NCI-H2171 treated with DMSO at 0.1 percent for 48 hours (cell line): ENCODE results near the gene PCK2.
A peak's percentile ranks its signal among the peaks of the same experiment; 100 is the strongest.

ENCODE experiments used
- DNase-seq: peaks from one replicate; lab custom pipeline; 2025; lab: John Stamatoyannopoulos, UW

Gene PCK2

DNA sequence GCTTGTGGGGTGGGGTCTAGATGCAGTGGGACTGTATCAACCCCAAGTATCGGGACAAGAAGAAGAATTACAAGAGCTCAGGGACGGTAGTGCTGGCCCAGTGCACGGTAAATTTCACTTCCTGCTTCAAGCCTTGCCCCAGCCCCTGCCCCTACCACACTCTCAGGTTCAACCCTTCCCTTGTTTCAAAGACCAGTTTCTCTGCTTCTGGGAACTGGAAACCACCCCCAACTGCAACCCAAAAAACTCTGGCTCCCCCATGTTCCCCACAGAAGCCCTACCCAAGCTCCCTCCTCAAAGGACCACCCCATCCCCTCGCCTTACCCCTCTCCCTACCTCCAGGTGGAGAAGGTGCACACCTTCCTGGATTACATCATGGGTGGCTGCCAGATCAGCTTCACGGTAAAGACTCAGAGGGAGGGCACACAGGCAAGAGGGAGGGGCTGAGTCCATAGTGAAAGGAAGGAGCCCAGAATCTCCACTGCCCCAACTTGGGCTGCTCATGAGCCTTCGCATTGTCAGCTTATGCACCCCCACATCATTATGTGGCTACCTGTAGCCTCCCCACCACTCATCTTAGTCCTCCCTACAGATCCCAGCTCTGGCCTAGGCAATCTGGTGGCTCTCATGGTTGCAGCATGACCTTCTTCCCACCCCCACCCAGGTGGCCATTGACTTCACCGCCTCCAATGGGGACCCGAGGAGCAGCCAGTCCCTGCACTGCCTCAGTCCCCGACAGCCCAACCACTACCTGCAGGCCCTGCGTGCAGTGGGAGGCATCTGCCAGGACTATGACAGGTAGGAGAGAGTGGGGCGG is 18.4 kb upstream of the PCK2 start:
- DNase-seq, result no peak

DNA sequence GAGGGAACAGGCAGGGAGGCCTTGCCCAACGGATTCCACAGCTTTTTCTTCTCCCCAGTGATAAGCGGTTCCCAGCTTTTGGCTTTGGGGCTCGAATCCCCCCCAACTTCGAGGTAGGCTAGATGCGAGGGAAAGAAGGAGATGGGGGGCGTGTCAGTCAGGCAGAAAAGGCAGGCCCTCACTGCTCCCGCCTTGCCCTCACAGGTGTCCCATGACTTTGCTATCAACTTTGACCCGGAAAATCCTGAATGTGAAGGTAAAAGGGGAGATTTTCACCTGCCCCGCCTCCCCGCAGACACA is 17.9 kb upstream of the PCK2 start:
- DNase-seq, result no peak

DNA sequence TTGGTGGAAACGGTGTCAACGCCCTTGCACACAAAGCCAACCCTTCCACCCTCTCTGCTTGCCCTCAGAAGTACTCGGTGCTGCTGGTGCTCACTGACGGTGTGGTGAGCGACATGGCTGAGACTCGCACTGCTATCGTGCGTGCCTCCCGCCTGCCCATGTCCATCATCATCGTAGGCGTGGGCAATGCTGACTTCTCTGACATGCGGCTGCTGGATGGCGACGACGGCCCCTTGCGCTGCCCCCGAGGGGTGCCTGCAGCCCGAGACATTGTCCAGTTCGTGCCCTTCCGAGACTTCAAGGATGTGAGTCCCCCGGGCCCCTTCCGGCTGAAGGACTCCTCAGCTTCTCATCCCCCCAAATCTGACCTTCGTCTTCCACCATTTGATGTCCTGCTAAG is 17.0 kb upstream of the PCK2 start:
- DNase-seq, result no peak

DNA sequence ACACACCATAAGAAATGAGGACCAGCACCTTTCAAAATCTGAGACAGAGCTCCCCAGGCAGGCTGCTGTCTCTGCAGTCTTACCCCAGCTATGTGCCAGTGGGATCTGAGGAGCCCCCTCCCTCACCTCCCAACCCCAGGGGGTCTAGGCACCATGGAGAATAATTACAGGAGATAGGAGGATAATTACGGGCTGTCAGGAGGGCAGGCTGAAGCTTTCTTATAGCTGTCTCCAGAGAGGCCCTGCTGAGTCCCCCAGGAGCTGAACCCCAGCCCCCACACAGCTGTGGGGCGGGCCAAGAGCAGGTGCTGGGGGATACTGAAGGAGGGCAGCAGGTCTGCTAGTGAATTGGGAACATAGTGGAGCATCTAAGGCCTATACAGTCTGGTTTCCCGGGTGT is 16.0 kb upstream of the PCK2 start:
- DNase-seq, result peak; percentile 30

DNA sequence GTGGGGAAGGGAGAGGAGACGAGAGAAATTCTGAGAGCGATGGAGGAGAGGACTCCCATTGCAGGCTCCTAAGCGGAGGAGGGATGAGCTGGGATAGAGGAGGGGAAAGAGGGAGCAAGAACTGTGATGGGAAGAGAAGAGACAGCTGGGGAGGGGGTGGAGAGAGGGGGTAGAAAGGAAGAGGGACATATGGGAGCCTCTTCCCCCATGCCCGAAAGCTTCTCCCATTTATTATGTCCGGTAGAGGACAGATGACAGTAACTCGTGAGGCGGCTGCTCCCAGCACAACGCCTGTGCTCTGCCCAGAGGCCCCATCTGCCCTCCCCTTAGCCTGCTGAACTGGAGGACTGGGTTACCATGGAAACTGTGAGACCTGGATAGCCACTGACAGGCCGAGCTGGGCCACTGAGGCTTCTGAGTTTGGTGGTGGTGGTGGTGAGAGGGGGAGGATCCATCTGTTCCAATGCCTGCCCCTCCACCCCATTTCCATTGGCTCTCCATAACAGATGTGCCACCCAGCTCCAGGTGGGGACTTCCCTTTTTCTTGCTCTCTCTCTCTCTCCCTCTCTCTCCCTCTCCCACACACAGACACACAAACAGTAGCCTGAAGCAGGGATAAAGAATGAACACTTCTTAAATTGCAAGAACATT is 14.5 kb upstream of the PCK2 start:
- peak; percentile 90 for DNase-seq

DNA sequence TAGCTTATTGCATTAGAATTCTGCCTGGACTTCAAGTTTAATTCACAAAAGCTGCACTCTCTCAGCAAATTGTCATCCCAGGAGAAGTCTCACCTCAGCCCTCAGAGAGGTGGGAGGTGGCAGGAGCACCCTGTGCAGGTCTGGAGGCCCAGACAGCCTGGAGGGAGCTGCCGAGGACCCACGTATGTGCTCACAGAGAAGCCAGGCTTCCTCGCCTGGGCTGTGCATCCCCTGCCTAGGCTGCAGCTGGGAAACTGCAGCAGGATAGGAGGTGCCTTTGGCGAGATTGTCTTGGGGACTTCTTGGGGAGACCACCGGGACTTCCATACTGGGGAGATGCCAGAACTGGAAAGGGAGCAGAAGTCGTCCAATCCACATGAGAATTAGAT is 14.0 kb upstream of the PCK2 start:
- peak; percentile 45 for DNase-seq

DNA sequence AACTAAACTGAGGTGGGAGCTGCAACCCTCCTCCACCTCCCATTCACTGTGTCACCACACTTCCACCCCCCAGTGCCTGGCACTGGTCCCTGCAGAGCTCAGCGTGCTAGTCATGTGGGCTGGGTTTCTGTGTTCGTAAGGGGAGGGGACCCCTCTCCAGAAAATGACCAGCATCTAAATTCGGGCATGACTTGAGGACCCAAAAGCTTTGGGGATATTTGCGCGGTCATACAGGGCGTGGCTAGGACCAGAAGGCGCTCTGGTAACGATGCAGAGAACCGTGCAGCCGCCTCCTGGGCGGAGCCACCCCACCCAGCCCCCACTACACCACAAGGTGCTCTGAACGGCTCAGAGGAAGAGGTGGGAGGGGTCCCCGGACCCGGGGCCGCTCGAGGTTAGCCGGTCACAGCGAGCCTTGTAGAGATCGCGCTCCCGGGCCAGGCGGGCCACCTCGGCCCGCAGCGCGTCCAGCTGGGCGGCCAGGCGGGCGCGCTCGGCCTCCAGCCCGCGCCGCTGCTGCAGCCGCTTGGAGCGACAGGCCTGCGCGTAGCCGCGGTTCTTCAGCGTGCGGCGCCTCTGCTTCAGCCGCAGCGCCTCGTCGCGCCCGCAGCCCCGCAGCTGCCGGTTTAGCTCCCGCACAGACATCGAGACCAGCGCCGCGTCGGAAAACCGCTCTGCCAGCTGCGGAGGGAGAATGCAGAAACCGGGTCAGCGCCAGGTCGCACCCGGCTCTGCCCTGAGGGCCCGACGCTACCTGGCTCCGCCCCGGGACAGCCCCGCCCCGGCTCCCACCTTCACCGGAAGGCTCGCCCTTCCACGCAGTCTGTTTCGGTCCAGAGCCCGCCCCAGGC is 13.0 kb upstream of the PCK2 start:
- DNase-seq, result peak; percentile 79

DNA sequence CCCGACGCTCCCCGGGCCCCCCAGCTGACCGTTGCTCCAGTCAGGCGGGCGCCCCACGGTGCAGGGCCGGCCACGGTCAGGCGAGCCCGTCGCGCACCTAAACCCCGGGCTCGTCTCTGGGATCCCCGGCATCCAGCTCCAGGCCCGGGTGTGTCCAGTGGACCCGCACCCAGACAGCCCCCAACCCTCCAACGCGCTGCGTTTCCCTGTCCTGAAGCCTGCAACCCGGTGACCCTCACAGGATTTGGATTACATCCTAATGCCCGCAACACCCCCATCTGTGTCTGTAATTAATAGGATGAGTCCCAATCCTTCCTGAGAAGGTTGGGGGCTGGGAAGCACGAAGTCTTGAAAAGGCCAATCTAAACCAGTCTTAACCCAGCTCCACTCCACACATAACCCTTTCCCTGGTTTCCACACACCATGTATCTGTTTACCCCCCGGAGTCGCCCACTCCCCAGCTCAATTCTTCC is 12.3 kb upstream of the PCK2 start:
- no peak for DNase-seq

DNA sequence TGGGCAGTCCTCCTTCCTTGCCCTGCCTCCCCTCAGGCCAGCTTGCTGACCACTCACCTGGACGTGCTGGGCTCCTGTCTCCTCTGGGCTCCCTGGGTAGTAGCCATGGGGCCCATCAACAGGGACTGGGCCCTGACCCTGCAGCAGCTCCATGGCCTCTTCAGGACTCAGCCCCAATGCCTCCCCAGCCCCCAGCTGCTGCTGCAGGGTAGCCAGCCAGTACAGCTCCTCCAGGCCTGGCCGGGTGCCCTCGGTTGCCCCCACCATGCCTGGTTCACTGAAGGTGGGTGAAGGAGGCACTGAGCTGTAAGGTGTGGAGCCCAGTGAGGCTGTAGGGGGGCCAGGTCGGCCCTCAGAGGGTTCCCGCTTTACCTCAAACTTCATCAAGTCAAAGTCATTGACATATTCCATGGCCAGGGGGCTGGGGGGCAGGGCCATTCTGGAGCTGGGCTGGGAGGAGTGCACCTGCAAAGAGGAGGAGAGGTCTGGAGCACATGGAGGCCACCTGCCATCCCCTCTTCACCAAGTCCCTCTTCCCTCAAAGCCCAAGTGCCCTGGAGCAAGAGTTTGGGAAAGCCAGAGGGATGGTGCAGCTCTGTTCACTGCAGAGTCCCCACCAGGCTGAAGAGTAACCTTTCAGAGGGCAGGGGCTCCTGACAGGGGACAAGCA is 11.6 kb upstream of the PCK2 start:
- no peak for DNase-seq

DNA sequence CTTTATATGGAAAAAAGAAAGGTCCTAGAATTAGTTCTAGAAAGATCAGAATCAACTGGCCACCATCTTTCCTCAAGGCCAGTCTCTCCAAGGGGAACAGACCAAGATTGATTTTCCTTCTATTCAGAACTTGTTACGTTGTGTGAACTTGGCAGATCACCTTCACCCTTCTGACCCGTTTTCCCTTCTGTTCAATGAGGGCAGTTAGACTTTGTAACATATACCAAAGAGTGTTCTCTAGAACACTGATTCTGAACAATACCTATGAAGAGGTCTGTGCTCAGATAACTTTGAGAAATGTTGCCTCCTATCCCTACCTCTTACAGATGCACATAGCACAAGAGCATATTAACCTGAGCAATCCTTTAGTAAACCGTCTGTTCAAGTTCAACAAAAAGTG is 10.6 kb upstream of the PCK2 start:
- no peak for DNase-seq

DNA sequence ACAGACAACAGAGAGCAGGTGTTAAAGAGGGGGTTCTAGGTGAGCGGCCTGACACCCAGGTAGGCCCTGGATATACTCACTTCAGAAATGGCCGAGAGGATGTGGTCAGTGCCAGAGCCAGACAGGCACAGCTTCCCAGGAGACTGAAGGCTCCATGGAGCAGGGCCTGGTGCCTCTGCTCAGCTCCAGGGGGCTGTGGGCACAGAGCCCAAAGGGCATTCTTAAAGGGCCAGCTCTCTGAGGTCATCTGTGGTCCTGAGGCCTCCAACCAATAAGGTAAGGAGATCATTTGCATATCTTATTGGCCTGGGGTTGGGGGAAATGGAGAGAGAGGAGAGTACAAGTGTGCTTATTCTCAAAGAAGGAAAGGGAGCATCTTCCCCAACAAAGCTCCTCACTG is 9.7 kb upstream of the PCK2 start:
- no peak for DNase-seq

DNA sequence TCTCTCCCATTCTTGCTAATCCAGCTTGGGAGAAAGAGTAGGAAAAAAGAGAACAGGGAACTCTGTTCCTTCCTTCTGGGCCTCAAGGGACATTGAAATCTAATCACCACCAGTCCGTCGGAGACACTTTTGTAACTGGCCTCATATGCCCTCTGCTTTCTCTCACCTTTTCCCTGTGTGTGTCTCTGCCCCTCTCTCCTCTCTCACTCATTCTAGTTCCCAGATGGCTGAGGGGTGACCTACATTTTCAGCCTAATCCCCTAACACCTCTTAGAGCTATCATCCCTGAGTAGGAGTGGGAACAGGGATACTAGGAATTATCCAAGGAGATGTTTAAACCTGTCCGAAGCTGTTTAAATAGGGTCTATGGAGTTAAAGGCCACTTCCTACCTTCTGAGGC is 8.9 kb upstream of the PCK2 start:
- DNase-seq, result no peak

DNA sequence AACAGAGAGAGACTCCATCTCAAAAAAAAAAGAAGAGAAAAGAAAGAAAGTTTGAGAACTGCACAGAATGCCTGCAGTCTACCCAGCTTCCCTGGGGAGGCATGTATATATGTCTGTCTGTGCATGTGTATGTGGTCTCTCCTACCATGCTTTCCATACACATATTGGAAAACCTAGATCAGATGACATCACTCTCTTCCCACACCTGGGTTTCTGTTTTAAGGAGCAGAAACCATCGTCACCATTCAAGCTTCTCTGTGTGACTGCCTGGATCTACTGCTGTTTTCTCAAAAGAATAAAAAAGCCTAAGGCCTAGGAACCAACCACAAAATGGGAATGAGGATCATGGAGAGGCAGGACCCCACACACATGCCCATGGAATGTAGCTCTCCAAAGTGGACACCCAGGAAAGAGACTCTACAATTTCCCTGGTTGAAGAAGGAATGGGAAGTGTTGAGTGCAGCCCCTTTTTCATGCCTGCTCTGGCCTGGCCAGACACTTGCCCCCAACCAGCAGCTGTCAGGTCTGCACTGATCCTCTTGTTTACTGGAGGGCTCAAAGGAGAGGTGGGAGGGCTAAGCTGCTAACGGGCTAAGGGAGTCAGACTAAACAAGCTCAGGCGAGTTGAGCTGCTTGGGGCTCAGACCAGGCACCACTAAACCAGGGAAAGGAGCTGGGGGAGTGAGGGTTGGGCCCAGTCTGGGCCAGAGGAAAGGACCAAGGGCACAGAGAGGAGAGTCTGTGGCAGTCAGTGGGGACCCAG is 7.7 kb upstream of the PCK2 start:
- no peak for DNase-seq

DNA sequence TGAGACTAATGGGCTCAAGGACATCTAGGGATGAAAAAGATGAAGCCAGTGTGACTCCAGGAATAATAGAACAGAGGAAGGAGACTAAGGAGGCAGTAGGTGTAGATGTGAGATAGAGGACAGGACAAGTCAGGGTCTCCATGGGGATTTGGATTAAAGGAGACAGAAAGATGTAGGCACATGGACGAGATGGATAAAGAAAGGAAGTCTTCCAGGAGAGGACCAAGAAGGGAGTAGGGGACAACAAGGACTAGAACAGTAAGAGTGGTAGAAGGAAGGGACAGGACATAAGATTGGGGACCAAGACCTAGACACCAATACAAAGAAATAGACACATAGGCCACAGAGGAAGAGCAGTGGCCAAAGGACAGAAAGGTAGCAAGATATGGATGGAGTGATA is 7.1 kb upstream of the PCK2 start:
- no peak for DNase-seq

DNA sequence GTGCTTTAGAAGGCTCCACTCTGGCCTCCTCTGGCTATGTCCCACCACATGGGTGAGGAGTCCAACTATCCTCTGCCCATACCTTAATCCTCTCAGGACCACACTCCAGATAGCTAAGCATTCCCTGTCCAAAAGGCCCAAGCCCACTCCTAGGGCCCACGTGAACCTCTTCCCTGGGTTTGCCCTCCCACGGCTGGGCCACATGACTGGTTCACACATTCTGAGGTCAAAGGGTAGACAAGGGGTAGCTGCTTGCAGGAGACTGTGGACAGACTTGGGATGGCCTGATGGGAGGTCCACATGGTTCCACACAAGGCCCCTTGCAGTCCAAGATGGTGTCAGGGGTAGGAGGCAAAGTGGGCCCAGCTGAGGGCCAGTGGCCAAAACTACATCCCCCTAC is 6.0 kb upstream of the PCK2 start:
- no peak for DNase-seq

DNA sequence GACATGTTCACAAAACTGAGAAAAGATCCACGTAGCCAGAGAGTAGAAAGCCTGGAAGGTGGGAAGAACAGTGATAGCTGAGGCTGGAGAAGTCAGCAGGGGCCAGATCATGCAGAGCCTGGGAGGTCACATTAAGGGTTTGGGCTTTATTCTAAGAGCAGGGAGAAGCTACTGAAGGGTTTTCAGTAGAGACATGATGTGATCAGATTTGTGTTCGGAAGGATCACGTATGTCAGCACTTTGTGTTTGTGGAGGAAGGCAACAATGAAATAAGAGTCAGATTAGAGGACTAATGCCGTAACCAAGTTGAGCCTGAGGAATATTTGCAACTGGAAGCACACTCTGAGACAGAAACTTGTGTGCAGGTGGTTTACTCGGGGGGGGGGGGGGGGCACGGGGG is 4.2 kb upstream of the PCK2 start:
- no peak for DNase-seq

DNA sequence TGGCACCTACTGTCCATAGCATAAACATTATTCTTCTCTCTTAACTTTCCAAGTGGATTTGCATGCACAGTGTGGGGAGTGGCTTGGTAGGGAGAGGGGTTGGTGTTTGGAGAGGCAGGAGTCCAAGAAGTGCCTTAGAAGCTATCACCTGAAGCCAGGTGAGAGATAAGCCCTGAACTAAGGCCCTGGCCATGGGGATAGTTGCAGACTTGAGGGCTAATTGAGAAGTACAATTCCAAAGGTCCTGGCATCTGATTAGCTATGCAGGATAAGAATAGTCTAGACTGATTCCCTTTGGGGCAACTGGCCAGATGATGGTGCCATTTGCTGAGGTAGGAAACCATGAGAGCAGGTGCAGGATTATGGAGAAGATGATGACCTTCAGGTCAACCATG is 2.0 kb upstream of the PCK2 start:
- DNase-seq, result no peak

DNA sequence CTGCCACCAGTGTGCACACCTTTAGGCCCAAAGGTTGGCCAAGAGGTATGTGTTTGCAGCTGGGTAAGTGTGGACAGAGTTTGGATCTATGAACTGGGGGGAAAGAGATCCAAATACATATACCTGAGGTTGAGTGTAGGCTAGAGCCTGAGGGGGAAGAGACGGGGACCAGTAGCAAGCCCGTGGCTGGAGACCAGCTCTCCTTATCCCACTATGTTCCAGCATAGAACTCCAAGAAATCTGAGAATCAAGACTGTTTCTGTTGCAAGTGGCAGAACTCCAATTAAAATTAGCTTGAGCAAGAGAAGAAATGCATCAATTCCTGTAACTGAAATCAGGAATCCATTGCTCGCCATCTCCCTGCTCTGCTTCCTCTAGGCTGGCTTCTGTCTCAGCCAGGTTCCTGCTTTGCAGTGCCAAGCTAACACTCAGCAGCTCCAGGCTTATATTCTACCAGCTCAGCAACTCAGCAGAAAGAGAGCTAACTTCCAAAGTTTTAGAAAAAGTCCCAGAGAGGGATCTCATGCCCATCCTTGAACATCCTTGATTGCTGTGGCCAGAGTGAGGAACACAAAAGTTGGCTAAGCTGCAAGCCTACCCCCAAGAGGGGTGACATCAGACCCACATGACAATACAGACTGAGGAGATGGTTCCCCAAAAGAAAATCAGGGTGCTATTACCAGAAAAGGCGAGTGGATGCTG is 1.5 kb upstream of the PCK2 start:
- no peak for DNase-seq

DNA sequence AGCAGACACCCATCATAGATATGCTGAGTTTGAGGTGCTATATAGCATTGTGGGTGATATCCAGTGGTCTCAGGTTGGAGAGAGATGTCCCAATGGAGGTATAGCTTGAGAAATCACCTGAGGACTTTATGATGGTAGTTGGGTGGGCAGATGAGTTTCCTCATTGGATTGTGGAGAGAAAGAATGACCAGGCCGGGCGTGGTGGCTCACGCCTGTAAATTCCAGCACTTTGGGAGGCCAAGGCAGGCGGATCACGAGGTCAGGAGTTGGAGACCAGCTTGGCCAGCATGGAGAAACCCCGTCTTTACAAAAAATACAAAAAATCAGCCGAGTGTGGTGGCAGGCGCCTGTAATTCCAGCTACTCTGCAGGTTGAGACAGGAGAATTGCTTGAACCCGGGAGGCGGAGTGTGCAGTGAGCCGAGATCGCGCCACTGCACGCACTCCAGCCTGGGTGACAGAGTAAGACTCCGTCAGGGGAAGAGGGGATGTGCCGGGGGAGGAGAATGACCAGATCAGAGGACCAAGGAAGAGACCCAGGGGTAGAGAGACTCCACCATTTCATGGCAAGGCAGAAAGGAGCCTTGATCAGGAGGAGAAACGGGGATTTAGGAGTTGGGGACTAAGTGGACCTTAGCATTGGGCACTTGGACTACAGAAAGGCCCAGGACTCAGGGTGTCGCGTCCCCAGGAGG is 757 bp upstream of the PCK2 start:
- no peak for DNase-seq

DNA sequence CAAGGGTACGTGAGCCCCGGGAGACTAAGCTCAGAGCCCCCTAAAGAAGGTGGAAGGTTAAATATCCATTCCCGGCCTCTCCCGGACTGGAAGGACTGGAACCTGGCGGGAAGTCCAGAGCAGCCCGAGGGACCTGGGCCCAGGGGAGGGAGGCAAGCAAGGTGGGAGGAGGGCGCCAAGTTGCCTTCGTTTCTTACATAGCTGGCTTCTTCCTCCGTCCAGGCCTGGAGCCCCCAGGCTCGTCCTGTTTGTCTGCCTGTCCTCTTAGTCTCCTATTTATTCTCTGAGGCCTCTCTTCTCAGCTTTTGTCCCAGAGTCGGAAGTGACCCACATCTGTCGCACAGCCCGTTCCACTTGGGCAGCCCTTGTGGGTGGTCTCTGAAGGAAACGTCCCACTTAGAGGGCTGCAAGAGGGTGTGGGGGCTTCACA is 745 bp downstream of the PCK2 start:
- no peak for DNase-seq
